Keratinocyte (primary cell): ENCODE data around the gene TRMT2B. TPM values are rescaled to one million over a fixed set of nuclear protein-coding genes. Genes with fewer than 3 reads are reported as not detected.

Experiments
- DNase-seq: peaks from one replicate; pipeline ENCODE4 v3.0.0-alpha.2; 2011; ENCODE audit warnings: low read depth, missing footprints, low spot score
- FAIRE-seq: peaks from 2 replicates; lab custom pipeline; 2011; peaks lifted over from hg19 to GRCh38; lab: Jason Lieb, UNC
- H2AFZ ChIP-seq: 2 replicates; pipeline ENCODE4 v1.6.0; 2012; ENCODE audit warnings: low read length, control low read depth, inconsistent platforms; ENCODE audit not compliant: control insufficient read depth
- H3K27ac ChIP-seq: 2 replicates; pipeline ENCODE4 v1.5.1; 2011; ENCODE audit warnings: low read length; ENCODE audit not compliant: control insufficient read depth, insufficient read depth
- H3K27me3 ChIP-seq: 3 replicates; pipeline ENCODE4 v1.6.0; 2011; ENCODE audit warnings: low read length; ENCODE audit not compliant: control insufficient read depth, insufficient read depth; ENCODE audit errors: extremely low read depth
- H3K36me3 ChIP-seq, 2 experiments: 2 replicates in 1 of 2; 3 replicates in 1 of 2; pipeline ENCODE4 v1.5.1; 2011; ENCODE audit warnings: low read length in 2 of 2, mild to moderate bottlenecking in 1 of 2; ENCODE audit not compliant: control insufficient read depth in 2 of 2, insufficient read depth in 2 of 2; ENCODE audit errors: extremely low read depth in 1 of 2
- H3K4me1 ChIP-seq: 3 replicates; pipeline ENCODE4 v1.5.1; 2011; ENCODE audit warnings: low read length; ENCODE audit not compliant: control insufficient read depth, insufficient read depth; ENCODE audit errors: extremely low read depth
- H3K4me2 ChIP-seq: 3 replicates; pipeline ENCODE4 v1.6.0; 2011; ENCODE audit warnings: low read depth, low read length; ENCODE audit not compliant: control insufficient read depth, insufficient read depth; ENCODE audit errors: extremely low read depth
- H3K4me3 ChIP-seq, 3 experiments: fragments of 200-600 bp in 1 of 3; sonication (generic) in 1 of 3; 2 replicates in 2 of 3; 3 replicates in 1 of 3; pipeline ENCODE4 v1.5.1; 2011 to 2016; ENCODE audit warnings: low read length in 3 of 3, mild to moderate bottlenecking in 3 of 3, control low read depth in 2 of 3, inconsistent platforms in 1 of 3, low read depth in 1 of 3, mixed read lengths in 1 of 3, mixed run types in 1 of 3, moderate library complexity in 1 of 3; ENCODE audit not compliant: control insufficient read depth in 2 of 3, insufficient read depth in 2 of 3; ENCODE audit errors: extremely low read depth in 1 of 3
- H3K79me2 ChIP-seq: 2 replicates; pipeline ENCODE4 v1.6.0; 2012; ENCODE audit warnings: low read length; ENCODE audit not compliant: control insufficient read depth, insufficient read depth
- H3K9ac ChIP-seq: 3 replicates; pipeline ENCODE4 v1.6.0; 2011; ENCODE audit warnings: low read length; ENCODE audit not compliant: control insufficient read depth, insufficient read depth; ENCODE audit errors: extremely low read depth
- H3K9me1 ChIP-seq: 3 replicates; pipeline ENCODE4 v1.6.0; 2011; ENCODE audit warnings: low read length; ENCODE audit not compliant: control insufficient read depth, insufficient read depth; ENCODE audit errors: extremely low read depth
- H3K9me3 ChIP-seq: 2 replicates; pipeline ENCODE4 v1.5.1; 2012; ENCODE audit warnings: low read depth, low read length; ENCODE audit not compliant: control insufficient read depth
- H4K20me1 ChIP-seq: 3 replicates; pipeline ENCODE4 v1.6.0; 2011; ENCODE audit warnings: low read length; ENCODE audit not compliant: control insufficient read depth, insufficient read depth; ENCODE audit errors: extremely low read depth
- CTCF ChIP-seq, 3 experiments: IDR thresholded peaks in 1 of 3; conservative IDR thresholded peaks in 1 of 3; optimal IDR thresholded peaks in 1 of 3; 2 replicates in 2 of 3; 3 replicates in 1 of 3; pipeline versions ENCODE3 to v1.5.1; 2011; ENCODE audit warnings: low read length in 3 of 3, mild to moderate bottlenecking in 3 of 3, moderate library complexity in 2 of 3, control low read depth in 1 of 3, inconsistent platforms in 1 of 3; ENCODE audit not compliant: insufficient read depth in 2 of 3; ENCODE audit errors: extremely low read depth in 1 of 3
- EZH2 ChIP-seq: IDR thresholded peaks from one replicate; pipeline ENCODE4 v1.6.1; 2012; ENCODE audit warnings: inconsistent platforms, mild to moderate bottlenecking, low read length, moderate library complexity
- dilution Hi-C: fragments of 300-500 bp; cut with MboI; formaldehyde crosslinking; loops from one replicate; pipeline ENCODE4 v1.7.0; 2020; ENCODE audit warnings: low sequenced_read_pairs; ENCODE audit not compliant: extremely low pct_ligation_motif_present
- polyA plus RNA-seq, 5 experiments: library from polyadenylated mRNA; depleted of rRNA in 3 of 5; stranded (reverse) in 3 of 5; stranded (forward) in 1 of 5; unstranded in 1 of 5; fragments of >200 nt; gene quantifications; 1 replicate in 1 of 5; 2 replicates in 3 of 5; 3 replicates in 1 of 5; pipeline versions ENCODE4 v1.2.1 to v1.2.3, GENCODE V29; 2011 to 2012; ENCODE audit warnings: missing spikeins in 2 of 5, low read depth in 1 of 5, low replicate concordance in 1 of 5

TRMT2B gene
- polyA plus RNA-seq, 1 donor (not counting 4 experiments of a cell fraction or from before 2014, with no cell fraction given): 12.1 TPM

GRCh38 chrX:101037231-101037630 lies 14.7 kb downstream of the TRMT2B start:
- Histone ChIP-seq H3K27me3 (no peaks in the 10 kb centered on the region), H3K36me3 (no peaks in the 10 kb centered on the region), H3K4me1 (no peaks in the 10 kb centered on the region), H4K20me1 (no peaks in the 10 kb centered on the region), H3K9ac (no peak overlapping the region), H3K4me2 (no peak overlapping the region), H3K79me2 (no peaks in the 10 kb centered on the region), H3K9me1 (no peaks in the 10 kb centered on the region), H3K4me3 (no peak overlapping the region), H2AFZ (no peak overlapping the region), H3K9me3 (no peaks in the 10 kb centered on the region), H3K27ac (no peak overlapping the region)
- no peak for FAIRE-seq
- dilution Hi-C loops: no loop called here
- no peak for TF ChIP-seq EZH2
- no peak for DNase-seq

- dilution Hi-C loops: no loop called here
- H3K36me3 ChIP-seq: peaks cover 0 to 3% of the 10 kb centered on the region in 2 experiments
- H3K9me3 ChIP-seq: no peaks in the 10 kb centered on the region
- H4K20me1 ChIP-seq: no peaks in the 10 kb centered on the region
- H3K4me1 ChIP-seq: no peaks in the 10 kb centered on the region
- no peak overlapping the region for H3K4me2 ChIP-seq
- no peak overlapping the region for H2AFZ ChIP-seq
- no peaks in the 10 kb centered on the region for H3K9me1 ChIP-seq
- TF ChIP-seq EZH2: no peak
- no peak for TF ChIP-seq CTCF (optimal IDR thresholded peaks at IDR 0.05 in 1 of 3, IDR thresholded peaks at IDR 0.05 in 1 of 3, conservative IDR thresholded peaks at IDR 0.05 in 1 of 3; ENCODE audit: extremely low read depth in 1 of 3, insufficient read depth in 2 of 3, low read length in 3 of 3)
- FAIRE-seq: no peak
- no peak for DNase-seq
- H3K27ac ChIP-seq: no peak overlapping the region
- no peak overlapping the region for H3K4me3 ChIP-seq
- H3K9ac ChIP-seq: no peak overlapping the region
- no peaks in the 10 kb centered on the region for H3K27me3 ChIP-seq
- H3K79me2 ChIP-seq: no peaks in the 10 kb centered on the region
Measured at GRCh38 chrX:101029665-101030064, 22.2 kb downstream of the TRMT2B start.

GRCh38 chrX:101028562-101028961 lies 23.3 kb downstream of the TRMT2B start:
- no peaks in the 10 kb centered on the region for H4K20me1 ChIP-seq
- H3K36me3 ChIP-seq: peaks cover 0 to 3% of the 10 kb centered on the region in 2 experiments
- no peak overlapping the region for H3K9ac ChIP-seq
- no peaks in the 10 kb centered on the region for H3K79me2 ChIP-seq
- no peak overlapping the region for H3K4me2 ChIP-seq
- no peak overlapping the region for H3K27ac ChIP-seq
- no peak overlapping the region for H2AFZ ChIP-seq
- DNase-seq (no peak), FAIRE-seq (no peak)
- no peaks in the 10 kb centered on the region for H3K4me1 ChIP-seq
- H3K27me3 ChIP-seq: no peaks in the 10 kb centered on the region
- TF ChIP-seq EZH2: no peak
- no peak for TF ChIP-seq CTCF (optimal IDR thresholded peaks at IDR 0.05 in 1 of 3, IDR thresholded peaks at IDR 0.05 in 1 of 3, conservative IDR thresholded peaks at IDR 0.05 in 1 of 3; ENCODE audit: extremely low read depth in 1 of 3, insufficient read depth in 2 of 3, low read length in 3 of 3)
- dilution Hi-C loops: no loop called here
- H3K9me3 ChIP-seq: no peaks in the 10 kb centered on the region
- no peak overlapping the region for H3K4me3 ChIP-seq
- no peaks in the 10 kb centered on the region for H3K9me1 ChIP-seq
